ENCODE measurements around the gene PTHLH. TPM values are rescaled to one million over a fixed set of nuclear protein-coding genes. Genes with fewer than 3 reads are reported as not detected.

PTHLH gene
- total RNA-seq, 1 donor from 2014 or later, result not detected

GRCh38 chr12:27952510-27952909 lies 20.0 kb downstream of the PTHLH start:
- ATAC-seq (ENCODE audit: poor library complexity) (no peak), DNase-seq (no peak)
- intact Hi-C loops (cut with DNase I), result no loop called here

GRCh38 chr12:27951898-27952297 lies 20.6 kb downstream of the PTHLH start:
- DNase-seq (no peak), ATAC-seq (ENCODE audit: poor library complexity) (no peak)
- intact Hi-C loops (cut with DNase I), result no loop called here

GRCh38 chr12:27946421-27946820 lies 26.1 kb downstream of the PTHLH start:
- DNase-seq (no peak), ATAC-seq (ENCODE audit: poor library complexity) (no peak)
- intact Hi-C loops (cut with DNase I), result no loop called here

- ATAC-seq (ENCODE audit: poor library complexity) (peak; percentile 84), DNase-seq (peak; percentile 77)
- intact Hi-C loops (cut with DNase I), result no loop called here
Observed at GRCh38 chr12:27940756-27941402, 31.7 kb downstream of the PTHLH start.

- intact Hi-C loops (cut with DNase I), result no loop called here
- no peak for ATAC-seq (ENCODE audit: poor library complexity)
- no peak for DNase-seq
Observed at GRCh38 chr12:27940245-27940644, 32.3 kb downstream of the PTHLH start.

- no peak for ATAC-seq (ENCODE audit: poor library complexity)
- DNase-seq, result no peak
- intact Hi-C loops (cut with DNase I), result loop anchor here (10.0 kb wide), 1 partner anchor 203 kb away; no protein-coding TSS in a partner anchor
Observed at GRCh38 chr12:27937768-27938167, 34.8 kb downstream of the PTHLH start.

- intact Hi-C loops (cut with DNase I), result loop anchor here (10.0 kb wide), 1 partner anchor 201 kb away; no protein-coding TSS in a partner anchor
- ATAC-seq (ENCODE audit: poor library complexity), result no peak
- DNase-seq, result no peak
Observed at GRCh38 chr12:27936196-27936595, 36.3 kb downstream of the PTHLH start.

- intact Hi-C loops (cut with DNase I), result loop anchor here (10.0 kb wide), 1 partner anchor 199 kb away; no protein-coding TSS in a partner anchor
- DNase-seq (no peak), ATAC-seq (ENCODE audit: poor library complexity) (no peak)
Observed at GRCh38 chr12:27934276-27934675, 38.3 kb downstream of the PTHLH start.

GRCh38 chr12:27931390-27931789 lies 41.1 kb downstream of the PTHLH start:
- intact Hi-C loops (cut with DNase I), result loop anchor here (10.0 kb wide), 1 partner anchor 197 kb away; no protein-coding TSS in a partner anchor
- DNase-seq (no peak), ATAC-seq (ENCODE audit: poor library complexity) (no peak)

GRCh38 chr12:27927347-27927746 lies 45.2 kb downstream of the PTHLH start:
- peak; percentile 79 for ATAC-seq (ENCODE audit: poor library complexity)
- no peak for DNase-seq
- intact Hi-C loops (cut with DNase I), result no loop called here

GRCh38 chr12:27924350-27925135 lies 48.0 kb downstream of the PTHLH start:
- DNase-seq, result no peak
- no peak for ATAC-seq (ENCODE audit: poor library complexity)
- intact Hi-C loops (cut with DNase I), result no loop called here

GRCh38 chr12:27922531-27923139 lies 49.9 kb downstream of the PTHLH start:
- intact Hi-C loops (cut with DNase I), result no loop called here
- DNase-seq (no peak), ATAC-seq (ENCODE audit: poor library complexity) (peak; percentile 86)

GRCh38 chr12:27919671-27920235 lies 52.8 kb downstream of the PTHLH start:
- intact Hi-C loops (cut with DNase I), result no loop called here
- ATAC-seq (ENCODE audit: poor library complexity), result no peak
- DNase-seq, result no peak

GRCh38 chr12:27915536-27915935 lies 57.0 kb downstream of the PTHLH start:
- DNase-seq (no peak), ATAC-seq (ENCODE audit: poor library complexity) (no peak)
- intact Hi-C loops (cut with DNase I), result no loop called here

- intact Hi-C loops (cut with DNase I), result no loop called here
- DNase-seq (no peak), ATAC-seq (ENCODE audit: poor library complexity) (no peak)
Observed at GRCh38 chr12:27915021-27915420, 57.5 kb downstream of the PTHLH start.

GRCh38 chr12:27913999-27914614 lies 58.4 kb downstream of the PTHLH start:
- DNase-seq (no peak), ATAC-seq (ENCODE audit: poor library complexity) (no peak)
- intact Hi-C loops (cut with DNase I), result no loop called here

- no peak for ATAC-seq (ENCODE audit: poor library complexity)
- intact Hi-C loops (cut with DNase I), result no loop called here
- DNase-seq, result no peak
Observed at GRCh38 chr12:27911397-27911796, 61.1 kb downstream of the PTHLH start.
